ENCODE data around the gene CUL1.

DNA sequence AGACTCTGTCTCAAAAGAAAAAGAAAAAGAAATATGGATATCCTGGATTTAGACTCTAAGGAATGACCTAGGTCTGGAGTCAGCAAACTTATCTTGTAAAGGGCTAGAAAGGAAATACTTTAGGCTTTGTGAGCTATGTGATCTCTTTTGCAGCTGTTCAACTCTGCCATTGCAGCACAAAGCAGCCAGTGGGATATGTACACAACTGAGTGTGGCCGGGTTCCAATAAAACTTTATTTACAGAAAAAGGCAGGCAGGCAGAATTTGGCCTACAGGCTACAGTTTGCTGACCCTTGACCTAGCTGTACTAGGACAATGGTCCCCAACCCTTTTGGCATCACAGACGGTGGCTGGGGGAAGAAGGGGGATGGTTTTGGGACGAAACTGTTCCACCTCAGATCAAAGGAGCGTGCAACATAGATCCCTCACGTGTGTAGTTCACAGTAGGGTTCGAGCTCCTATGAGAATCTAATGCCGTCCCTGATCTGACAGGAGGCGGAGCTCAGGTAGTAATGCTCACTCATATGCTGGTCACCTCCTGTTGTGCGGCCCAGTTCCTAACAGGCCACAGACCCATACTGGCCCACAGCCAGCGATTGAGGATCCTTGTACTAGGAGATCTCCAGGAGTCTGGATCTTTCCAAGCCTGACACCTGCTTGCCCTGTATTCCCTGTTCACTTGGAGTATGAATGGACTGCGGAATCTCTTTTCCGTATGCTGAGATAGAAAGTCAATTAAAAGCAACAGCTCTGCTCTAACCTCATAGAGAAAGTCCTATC lies 63.0 kb downstream of the CUL1 start:
- TF ChIP-seq, protein P1, sequence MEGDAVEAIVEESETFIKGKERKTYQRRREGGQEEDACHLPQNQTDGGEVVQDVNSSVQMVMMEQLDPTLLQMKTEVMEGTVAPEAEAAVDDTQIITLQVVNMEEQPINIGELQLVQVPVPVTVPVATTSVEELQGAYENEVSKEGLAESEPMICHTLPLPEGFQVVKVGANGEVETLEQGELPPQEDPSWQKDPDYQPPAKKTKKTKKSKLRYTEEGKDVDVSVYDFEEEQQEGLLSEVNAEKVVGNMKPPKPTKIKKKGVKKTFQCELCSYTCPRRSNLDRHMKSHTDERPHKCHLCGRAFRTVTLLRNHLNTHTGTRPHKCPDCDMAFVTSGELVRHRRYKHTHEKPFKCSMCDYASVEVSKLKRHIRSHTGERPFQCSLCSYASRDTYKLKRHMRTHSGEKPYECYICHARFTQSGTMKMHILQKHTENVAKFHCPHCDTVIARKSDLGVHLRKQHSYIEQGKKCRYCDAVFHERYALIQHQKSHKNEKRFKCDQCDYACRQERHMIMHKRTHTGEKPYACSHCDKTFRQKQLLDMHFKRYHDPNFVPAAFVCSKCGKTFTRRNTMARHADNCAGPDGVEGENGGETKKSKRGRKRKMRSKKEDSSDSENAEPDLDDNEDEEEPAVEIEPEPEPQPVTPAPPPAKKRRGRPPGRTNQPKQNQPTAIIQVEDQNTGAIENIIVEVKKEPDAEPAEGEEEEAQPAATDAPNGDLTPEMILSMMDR (IDR thresholded peaks at IDR 0.05) = no peak
- TF ChIP-seq POLR2A (IDR thresholded peaks at IDR 0.05) = no peak

Data from uterus (tissue), 2 donors.